DND-41 (cell line): ENCODE results near the gene CBX1.
A peak's percentile ranks its signal among the peaks of the same experiment; 100 is the strongest.

Experiments
- ATAC-seq: fragments of 200-7000 bp; cut with Tn5 transposase; 3 replicates; pipeline ENCODE4 v1.9.1; 2021; ENCODE audit warnings: low read depth; ENCODE audit not compliant: insufficient read depth
- DNase-seq: peaks from one replicate; pipeline ENCODE4 v3.0.0-alpha.2; 2020
- H2AFZ ChIP-seq: 2 replicates; pipeline ENCODE4 v1.6.0; 2012; ENCODE audit warnings: low read depth, low read length
- H3K27ac ChIP-seq: 2 replicates; pipeline ENCODE4 v1.5.1; 2012; ENCODE audit warnings: low read length, inconsistent platforms
- H3K27me3 ChIP-seq: fragments of 200-600 bp; sonication (generic); 2 replicates; pipeline ENCODE4 v1.6.0; 2012; ENCODE audit warnings: low read length, mild to moderate bottlenecking, inconsistent platforms; ENCODE audit not compliant: insufficient read depth, poor library complexity
- H3K36me3 ChIP-seq: 2 replicates; pipeline ENCODE4 v1.5.1; 2012; ENCODE audit warnings: low read length, inconsistent platforms; ENCODE audit not compliant: insufficient read depth
- H3K4me1 ChIP-seq: 2 replicates; pipeline ENCODE4 v1.5.1; 2012; ENCODE audit warnings: mild to moderate bottlenecking, low read length; ENCODE audit not compliant: insufficient read depth
- H3K4me2 ChIP-seq: 2 replicates; pipeline ENCODE4 v1.6.0; 2012; ENCODE audit warnings: mild to moderate bottlenecking, moderate library complexity, low read length, inconsistent platforms; ENCODE audit not compliant: insufficient read depth
- H3K4me3 ChIP-seq, 2 experiments: fragments of 200-600 bp in 1 of 2; shearing (Covaris generic) in 1 of 2; 2 replicates each; pipeline ENCODE4 v1.5.1; 2012 to 2016; ENCODE audit warnings: inconsistent platforms in 2 of 2, low read length in 2 of 2, mild to moderate bottlenecking in 2 of 2, low read depth in 1 of 2, moderate library complexity in 1 of 2
- H3K79me2 ChIP-seq: 2 replicates; pipeline ENCODE4 v1.6.0; 2012; ENCODE audit warnings: low read length, inconsistent platforms; ENCODE audit not compliant: insufficient read depth
- H3K9ac ChIP-seq: 2 replicates; pipeline ENCODE4 v1.6.0; 2012; ENCODE audit warnings: low read depth, mild to moderate bottlenecking, inconsistent platforms, low read length, moderate library complexity
- H3K9me3 ChIP-seq: 2 replicates; pipeline ENCODE4 v1.5.1; 2012; ENCODE audit warnings: low read length, moderate library complexity, mild to moderate bottlenecking, inconsistent platforms; ENCODE audit not compliant: insufficient read depth, severe bottlenecking
- H4K20me1 ChIP-seq: 2 replicates; pipeline ENCODE4 v1.6.0; 2012; ENCODE audit warnings: low read length; ENCODE audit not compliant: insufficient read depth
- CTCF ChIP-seq: IDR thresholded peaks from 2 replicates; pipeline ENCODE4 v1.5.1; 2012; ENCODE audit warnings: borderline replicate concordance, low read length, moderate library complexity, mild to moderate bottlenecking; ENCODE audit not compliant: poor library complexity, severe bottlenecking; ENCODE audit errors: extremely low read depth
- EZH2 ChIP-seq: IDR thresholded peaks from 3 replicates; pipeline ENCODE4 v1.6.1; 2012; ENCODE audit warnings: borderline replicate concordance, low read depth, mild to moderate bottlenecking, moderate library complexity, low read length, inconsistent platforms; ENCODE audit not compliant: severe bottlenecking

Gene CBX1

GRCh38 chr17:48104440-48104839, 3.2 kb upstream of the CBX1 start:
- peaks cover 3% of the 10 kb centered on the region; the same call in 1 of the 2 replicates for H3K36me3 ChIP-seq
- ATAC-seq, result no peak
- H2AFZ ChIP-seq, result no peak overlapping the region
- peaks cover 37% of the 10 kb centered on the region for H3K79me2 ChIP-seq
- DNase-seq, result no peak
- H4K20me1 ChIP-seq, result peaks cover 12% of the 10 kb centered on the region; the same call in 1 of the 2 replicates
- no peak for TF ChIP-seq CTCF
- TF ChIP-seq EZH2, result no peak
- H3K9ac ChIP-seq, result no peak overlapping the region
- no peak overlapping the region for H3K27ac ChIP-seq
- peaks cover 39% of the 10 kb centered on the region for H3K4me1 ChIP-seq
- H3K4me2 ChIP-seq, result no peak overlapping the region
- H3K9me3 ChIP-seq, result no peaks in the 10 kb centered on the region
- no peaks in the 10 kb centered on the region for H3K27me3 ChIP-seq
- H3K4me3 ChIP-seq, result no peak overlapping the region

DNA sequence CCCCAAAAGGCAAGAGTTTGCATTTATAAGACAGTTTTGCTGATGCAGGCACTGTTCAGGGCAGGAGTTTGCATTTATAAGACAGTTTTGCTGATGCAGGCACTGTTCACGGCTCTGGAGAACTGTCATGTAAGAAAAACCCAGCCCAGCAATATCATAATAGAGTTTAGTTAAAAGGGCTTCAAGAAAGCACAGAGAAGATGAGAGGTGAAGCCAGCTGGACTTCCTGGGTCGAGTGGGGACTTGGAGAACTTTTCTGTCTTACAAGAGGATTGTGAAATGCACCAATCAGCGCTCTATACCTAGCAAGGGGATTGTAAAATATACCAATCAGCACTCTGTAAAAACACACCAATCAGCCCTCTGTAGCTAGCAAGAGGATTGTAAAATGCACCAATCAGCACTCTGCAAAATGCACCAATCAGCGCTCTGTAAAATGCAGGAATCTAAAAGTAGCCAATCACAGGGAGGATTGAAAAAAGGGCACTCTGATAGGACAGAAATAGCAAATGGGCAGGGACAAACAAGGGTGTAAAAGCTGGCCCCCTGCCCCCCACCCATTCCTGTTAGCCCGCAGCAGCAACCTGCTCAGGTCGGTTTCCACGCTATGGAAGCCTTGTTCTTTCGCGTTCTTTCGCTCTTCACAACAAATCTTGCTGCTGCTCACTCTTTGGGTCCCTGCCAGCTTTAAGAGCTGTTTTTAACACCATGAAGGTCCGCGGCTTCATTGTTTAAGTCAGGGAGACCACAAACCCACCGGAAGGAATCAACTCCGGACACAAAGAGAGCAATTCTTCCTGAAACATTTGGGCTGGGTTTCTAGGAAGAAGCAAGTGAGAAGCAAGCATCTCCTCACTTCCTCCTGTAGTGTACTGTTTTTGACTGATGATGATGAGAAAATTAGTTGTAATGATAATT, 1.8 kb upstream of the CBX1 start:
- Histone ChIP-seq H4K20me1 (peaks cover 21% of the 10 kb centered on the region; the same call in 1 of the 2 replicates), H3K36me3 (peaks cover 3% of the 10 kb centered on the region; the same call in 1 of the 2 replicates), H3K27ac (no peak overlapping the region), H3K79me2 (peaks cover 40% of the 10 kb centered on the region), H3K4me3 (no peak overlapping the region), H2AFZ (no peak overlapping the region), H3K9ac (no peak overlapping the region), H3K9me3 (no peaks in the 10 kb centered on the region), H3K4me1 (peaks cover 34% of the 10 kb centered on the region), H3K27me3 (no peaks in the 10 kb centered on the region), H3K4me2 (no peak overlapping the region)
- DNase-seq, result peak; percentile 19
- ATAC-seq, result no peak
- TF ChIP-seq CTCF, result no peak
- TF ChIP-seq EZH2, result no peak

GRCh38 chr17:48102043-48102750, 919 bp upstream of the CBX1 start:
- TF ChIP-seq CTCF (no peak), EZH2 (no peak)
- ATAC-seq, result no peak
- no peaks in the 10 kb centered on the region for H3K9me3 ChIP-seq
- peak overlapping the region; percentile 95; the same call in 1 of the 2 replicates for H3K9ac ChIP-seq
- peaks cover 28% of the 10 kb centered on the region; the same call in 1 of the 2 replicates for H4K20me1 ChIP-seq
- H2AFZ ChIP-seq, result peak overlapping the region; percentile 43; the same call in 1 of the 2 replicates
- no peak for DNase-seq
- H3K4me2 ChIP-seq, result peak overlapping the region; percentile 98
- peak overlapping the region in 1 of 2 experiments; percentile 93; a peak in 2 of 4 replicates for H3K4me3 ChIP-seq
- peaks cover 44% of the 10 kb centered on the region for H3K79me2 ChIP-seq
- H3K36me3 ChIP-seq, result peaks cover 3% of the 10 kb centered on the region; the same call in 1 of the 2 replicates
- H3K27me3 ChIP-seq, result no peaks in the 10 kb centered on the region
- H3K4me1 ChIP-seq, result peaks cover 35% of the 10 kb centered on the region
- H3K27ac ChIP-seq, result no peak overlapping the region; the same call in 1 of the 2 replicates
